ENCODE measurements around the gene CLTA.
"Not testable (repeated sequence)": the region's sequence is repeated elsewhere in the genome, so short reads cannot be mapped to it uniquely, and the experiment has no call there.

The CLTA gene

GRCh38 chr9:36191686-36192085, 965 bp downstream of the CLTA start:
- no peak for DNase-seq

DNA sequence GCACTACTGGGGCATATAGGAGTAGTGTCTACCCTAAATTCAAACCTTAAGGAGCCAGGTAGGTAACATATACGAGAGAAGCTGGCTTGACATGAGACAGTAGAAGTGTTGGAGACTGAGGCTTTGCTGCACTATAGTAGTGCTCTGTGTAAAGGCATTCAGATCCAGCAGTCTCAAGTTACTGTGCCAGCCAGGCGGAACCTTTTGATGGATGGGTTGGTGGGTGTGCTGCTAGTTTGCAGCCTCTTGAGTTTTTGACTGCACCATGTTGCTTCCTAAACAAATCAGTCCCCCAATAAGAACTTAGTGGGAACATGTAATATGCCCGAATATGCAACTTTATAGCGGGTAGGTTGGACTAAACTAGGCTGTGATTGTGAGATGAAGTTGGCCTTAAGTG, 1.5 kb downstream of the CLTA start:
- DNase-seq, result no peak

DNA sequence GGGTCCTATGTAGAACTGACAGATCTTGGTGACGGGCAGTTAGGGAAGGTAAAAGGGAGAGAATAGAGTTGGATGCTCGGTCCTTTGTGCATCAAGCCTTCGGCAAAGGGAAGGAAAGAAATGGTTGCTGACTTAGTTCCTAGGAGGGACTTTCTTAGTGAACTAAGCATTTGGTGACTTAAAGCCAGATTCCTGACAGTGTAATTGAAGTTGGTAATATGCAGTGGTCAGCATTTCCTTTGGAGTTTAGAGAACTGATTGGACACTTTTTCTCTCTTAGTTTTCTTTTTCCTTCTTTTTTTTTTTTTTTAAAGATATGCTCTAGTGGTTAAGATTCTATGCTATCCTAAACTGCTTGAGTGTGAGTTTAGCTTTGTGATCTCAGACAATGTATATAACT, 2.3 kb downstream of the CLTA start:
- no peak for DNase-seq

GRCh38 chr9:36194326-36195000, 3.7 kb downstream of the CLTA start:
- DNase-seq, result no peak

DNA sequence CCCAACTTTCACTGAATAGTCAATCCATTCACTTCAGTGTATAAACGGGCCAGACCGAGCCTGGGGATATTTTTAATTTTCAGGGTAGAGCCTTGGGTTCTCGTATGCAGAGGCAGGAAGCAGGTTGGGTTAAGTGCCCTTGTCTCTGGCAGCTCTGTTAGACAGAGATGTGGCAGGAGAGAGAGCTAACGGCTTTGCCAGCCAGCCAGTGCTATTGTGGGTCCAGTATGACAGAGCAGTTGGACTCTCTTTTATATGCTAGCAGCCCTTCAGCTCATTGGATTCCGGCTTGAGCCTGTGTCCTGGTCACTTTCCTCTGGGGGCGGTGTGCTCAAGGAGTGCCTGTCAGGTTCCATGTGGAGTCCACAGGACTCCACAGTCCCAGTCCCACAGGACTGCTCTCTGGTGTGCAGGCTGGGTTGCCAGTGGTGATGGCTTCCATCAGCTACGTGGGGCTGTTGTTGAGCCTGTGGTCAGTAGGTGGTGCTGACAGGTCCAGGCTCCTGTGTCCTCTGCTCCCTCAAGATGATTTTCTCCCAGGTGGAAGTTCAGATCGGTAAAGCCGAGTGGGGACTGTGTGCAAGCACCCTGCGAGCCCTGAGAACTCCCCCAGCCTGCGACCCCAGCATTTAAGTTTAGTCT, 14.3 kb downstream of the CLTA start:
- no peak for DNase-seq

DNA sequence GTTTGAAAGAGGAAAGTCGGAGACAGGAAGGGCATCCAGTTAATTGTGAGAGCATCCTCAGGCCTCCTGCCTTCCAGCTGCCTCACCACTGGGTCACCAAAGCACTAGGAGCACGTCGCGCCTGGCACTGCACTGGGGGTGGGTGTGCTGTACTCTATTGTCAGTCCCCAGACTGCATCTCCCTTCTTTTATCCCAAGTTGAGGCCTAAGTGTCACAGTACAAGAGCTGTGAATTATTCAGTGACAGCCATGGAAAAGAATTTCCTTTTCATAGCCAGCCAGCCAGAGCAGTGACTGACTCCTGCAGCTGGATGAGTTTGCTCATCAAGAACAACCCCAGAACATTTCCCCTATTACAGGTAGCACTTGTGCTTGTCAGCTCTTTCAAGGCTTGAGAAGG, 16.3 kb downstream of the CLTA start:
- no peak for DNase-seq

DNA sequence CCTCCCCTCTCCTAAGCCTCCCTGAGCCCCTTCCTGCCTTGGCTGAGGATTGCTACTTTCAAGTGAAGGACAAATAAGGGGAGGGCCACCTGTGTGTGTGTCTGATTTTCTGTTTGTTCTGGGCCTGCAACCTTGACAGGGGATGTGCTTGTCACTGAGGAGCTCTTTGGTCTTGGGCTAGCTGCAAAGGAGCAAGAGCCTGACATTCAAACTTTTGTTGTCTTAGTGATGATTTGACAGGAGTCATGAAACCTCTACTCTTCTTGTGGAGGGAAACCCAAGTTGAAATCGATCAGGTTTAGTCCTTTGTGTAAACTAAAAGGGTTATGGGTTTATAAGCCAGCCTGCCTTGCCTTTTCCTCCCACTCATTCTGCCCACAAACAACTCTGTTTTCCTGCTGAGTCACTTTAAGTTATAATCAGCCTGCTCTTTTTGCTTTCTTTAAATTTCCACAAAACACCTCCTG, 16.9 kb downstream of the CLTA start:
- no peak for DNase-seq

GRCh38 chr9:36208521-36209253, 18.0 kb downstream of the CLTA start:
- no peak for DNase-seq

DNA sequence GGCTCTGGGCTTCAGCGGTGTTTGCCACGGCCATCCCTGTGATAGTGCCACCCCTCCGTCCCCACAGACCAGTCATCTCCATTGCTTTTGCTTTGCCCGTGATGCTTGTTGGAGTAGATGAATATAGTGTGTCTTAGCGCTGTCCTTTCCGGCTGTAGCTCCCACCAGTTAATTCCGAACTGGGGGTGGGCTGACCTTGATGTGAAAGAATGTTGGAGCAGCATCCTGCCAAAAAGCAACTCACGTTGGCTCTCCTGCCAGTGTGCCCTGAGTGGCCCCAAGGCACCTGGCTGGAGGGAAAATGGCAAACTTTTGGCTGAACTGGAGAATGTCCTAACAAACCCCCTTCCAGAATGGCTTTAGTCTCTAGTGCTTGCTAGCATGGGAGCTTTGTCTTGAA, 20.0 kb downstream of the CLTA start:
- no peak for DNase-seq

- DNase-seq, result no peak
Observed at GRCh38 chr9:36211510-36211909, 20.8 kb downstream of the CLTA start.

- no peak for DNase-seq
Observed at GRCh38 chr9:36213387-36213786, 22.7 kb downstream of the CLTA start.

GRCh38 chr9:36213989-36214388, 23.3 kb downstream of the CLTA start:
- no peak for DNase-seq

GRCh38 chr9:36214571-36214970, 23.9 kb downstream of the CLTA start:
- no peak for DNase-seq

GRCh38 chr9:36217256-36217968, 26.7 kb downstream of the CLTA start:
- DNase-seq, result no peak

DNA sequence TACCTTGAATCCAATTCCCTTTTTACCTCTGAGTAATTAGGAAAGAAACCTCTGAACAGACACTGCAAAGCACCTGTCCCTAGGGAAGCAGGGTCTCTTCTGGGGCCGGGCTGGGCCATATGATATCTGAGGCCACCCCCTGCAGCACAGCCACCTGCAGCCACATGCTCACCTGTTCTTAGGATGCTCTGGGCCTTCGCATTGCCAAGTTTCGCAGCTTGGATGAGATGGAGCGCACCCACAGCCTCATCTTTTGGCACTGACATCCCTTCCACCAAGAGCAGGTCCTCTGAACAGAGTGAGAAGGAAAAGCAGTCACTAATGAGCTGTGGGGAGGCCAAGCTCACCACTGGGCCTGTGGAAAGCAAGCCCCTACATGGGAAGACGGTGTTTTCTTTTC, 27.3 kb downstream of the CLTA start:
- no peak for DNase-seq

- no peak for DNase-seq
Observed at GRCh38 chr9:36218411-36218901, 27.7 kb downstream of the CLTA start.

DNA sequence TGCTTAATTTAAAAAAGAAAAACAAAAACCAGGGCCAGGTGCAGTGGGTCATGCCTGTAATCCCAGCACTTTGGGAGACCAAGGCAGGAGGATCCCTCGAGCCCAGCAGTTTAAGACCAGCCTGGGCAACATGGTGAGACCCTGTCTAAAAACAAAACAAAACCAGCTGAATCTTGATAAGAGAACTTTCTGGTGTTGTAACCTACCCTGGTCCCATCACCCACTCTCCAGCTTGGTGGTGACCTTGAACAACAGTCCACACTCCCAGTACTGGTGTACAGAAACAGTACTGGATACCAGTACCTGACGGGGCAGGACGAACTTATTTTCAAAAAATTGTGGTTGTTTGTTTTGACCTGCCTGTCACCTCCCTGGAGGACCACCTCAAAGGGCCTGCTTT, 30.9 kb downstream of the CLTA start:
- no peak for DNase-seq

DNA sequence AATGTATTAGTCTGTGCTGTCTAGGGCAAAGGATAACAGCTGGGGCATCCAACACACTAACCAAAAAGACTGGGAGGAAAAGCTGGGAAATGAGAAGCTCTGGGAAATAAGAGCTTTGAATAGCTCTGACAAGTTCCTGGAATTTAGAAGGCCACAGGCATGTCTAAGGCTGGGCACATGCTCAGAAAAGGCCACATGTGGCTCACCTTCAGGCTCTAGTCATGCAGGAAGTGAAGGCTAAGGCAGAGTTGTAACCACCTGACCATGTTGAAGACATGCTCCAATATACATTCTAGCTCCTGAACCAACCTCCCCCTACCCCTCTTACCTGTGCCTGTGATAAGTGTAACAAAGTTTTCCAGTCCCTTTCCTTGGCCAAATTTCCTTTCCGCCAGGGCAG, 31.7 kb downstream of the CLTA start:
- no peak for DNase-seq

GRCh38 chr9:36237230-36237629, 46.5 kb downstream of the CLTA start:
- DNase-seq, result no peak

- DNase-seq, result not testable (repeated sequence)
Observed at GRCh38 chr9:36239205-36239604, 48.5 kb downstream of the CLTA start.

- DNase-seq, result not testable (repeated sequence)
Observed at GRCh38 chr9:36239675-36240074, 49.0 kb downstream of the CLTA start.

GRCh38 chr9:36245906-36246305, 55.2 kb downstream of the CLTA start:
- no peak for DNase-seq

- DNase-seq, result no peak
Observed at GRCh38 chr9:36247356-36247755, 56.6 kb downstream of the CLTA start.

Measured in GDM1 (cell line).